Pancreas (tissue), 10 donors: ENCODE data around the gene SYNGAP1. TPM values are rescaled to one million over a fixed set of nuclear protein-coding genes. Genes with fewer than 3 reads are reported as not detected.

Experiments used
- ATAC-seq, 4 donors: fragments of 200-7000 bp; cut with Tn5 transposase; one replicate each; pipeline versions ENCODE4 v1.8.0 to v1.9.1; 2020; ENCODE audit warnings: mild to moderate bottlenecking in 4 of 4, moderate library complexity in 4 of 4
- DNase-seq, 6 donors: peaks; one replicate each; pipeline ENCODE4 v3.0.0-alpha.2; 2020
- FAIRE-seq: peaks from 2 replicates; lab custom pipeline; 2012; peaks lifted over from hg19 to GRCh38; lab: Jason Lieb, UNC
- H3K27ac ChIP-seq, 4 donors: fragments of 200-600 bp; sonication (generic); 1 replicate in 3 of 4; 2 replicates in 1 of 4; pipeline versions ENCODE4 v1.5.0 to v1.8.0; 2020
- H3K27me3 ChIP-seq, 4 donors: fragments of 200-600 bp; one replicate each; pipeline ENCODE4 v1.8.0; 2021
- H3K36me3 ChIP-seq, 3 donors: fragments of 200-600 bp; sonication (generic) in 1 of 3; one replicate each; pipeline versions ENCODE4 v1.5.0 to v1.8.0; 2020 to 2021
- H3K4me1 ChIP-seq, 3 donors: fragments of 200-600 bp; one replicate each; pipeline ENCODE4 v1.8.0; 2021
- H3K4me3 ChIP-seq, 4 donors: fragments of 200-600 bp; sonication (generic) in 2 of 4; one replicate each; pipeline versions ENCODE4 v1.5.0 to v1.8.0; 2020 to 2021
- H3K9me3 ChIP-seq, 4 donors: fragments of 200-600 bp; one replicate each; pipeline ENCODE4 v1.8.0; 2021
- WGBS, 2 donors: extraction: QIAGEN DNeasy Blood & Tissue Kit; methylation state at CpG; one replicate each; pipeline ENCODE4 v1.1.7; 2013; 5-methylcytosine and 5-hydroxymethylcytosine counted together
- intact Hi-C, 3 donors: fragments of 100-400 bp; cut with DNase I; formaldehyde crosslinking; loops; one replicate each; pipeline versions ENCODE4 v1.11.1 to v1.14.2; 2022
- polyA plus RNA-seq, 2 donors: library from polyadenylated mRNA; stranded (reverse); fragments of 200-250 nt; gene quantifications; one replicate each; pipeline ENCODE4 v1.2.3, GENCODE V29; 2013
- total RNA-seq, 6 donors: library from RNA; stranded (reverse); fragmentation: NEBNext Ultra II Directional in 4 of 6; extraction: Animal tissue kit (Norgen Biotek cat#: 25700) in 4 of 6; gene quantifications; one replicate each; pipeline versions ENCODE4 v1.2.1 to v1.2.4, GENCODE V29; 2021 to 2023
- TF ChIP-seq, protein P1 (sequence below), 4 donors: fragments of 200-600 bp; sonication (generic) in 3 of 4; IDR thresholded peaks; one replicate each; pipeline versions ENCODE4 v1.5.0 to v1.8.0; 2021; ENCODE audit warnings: antibody characterized with exemption in 4 of 4
- donor health status: healthy with polysubstance abuse.
- donor health status: DM: no; HTN: no; CAD: no; lungs with moderate emphysema.
- donor health status: DM: no; HTN: no; CAD: no.
- donor health status: control.
- donor health status: control.
- donor health status: Bipolar disorder and iron deficiency.
- donor health status: DM: yes; HTN: yes; CAD: no.
- donor health status: DM: no; HTN: no; CAD: no.
- donor health status: DM: no; HTN: no; CAD: no.
- donor health status: DM: yes; HTN: yes; CAD: no.

SYNGAP1 gene
- total and polyA plus RNA-seq, 8 donors, result 4.6 to 16.4 (median 5.8) TPM

DNA sequence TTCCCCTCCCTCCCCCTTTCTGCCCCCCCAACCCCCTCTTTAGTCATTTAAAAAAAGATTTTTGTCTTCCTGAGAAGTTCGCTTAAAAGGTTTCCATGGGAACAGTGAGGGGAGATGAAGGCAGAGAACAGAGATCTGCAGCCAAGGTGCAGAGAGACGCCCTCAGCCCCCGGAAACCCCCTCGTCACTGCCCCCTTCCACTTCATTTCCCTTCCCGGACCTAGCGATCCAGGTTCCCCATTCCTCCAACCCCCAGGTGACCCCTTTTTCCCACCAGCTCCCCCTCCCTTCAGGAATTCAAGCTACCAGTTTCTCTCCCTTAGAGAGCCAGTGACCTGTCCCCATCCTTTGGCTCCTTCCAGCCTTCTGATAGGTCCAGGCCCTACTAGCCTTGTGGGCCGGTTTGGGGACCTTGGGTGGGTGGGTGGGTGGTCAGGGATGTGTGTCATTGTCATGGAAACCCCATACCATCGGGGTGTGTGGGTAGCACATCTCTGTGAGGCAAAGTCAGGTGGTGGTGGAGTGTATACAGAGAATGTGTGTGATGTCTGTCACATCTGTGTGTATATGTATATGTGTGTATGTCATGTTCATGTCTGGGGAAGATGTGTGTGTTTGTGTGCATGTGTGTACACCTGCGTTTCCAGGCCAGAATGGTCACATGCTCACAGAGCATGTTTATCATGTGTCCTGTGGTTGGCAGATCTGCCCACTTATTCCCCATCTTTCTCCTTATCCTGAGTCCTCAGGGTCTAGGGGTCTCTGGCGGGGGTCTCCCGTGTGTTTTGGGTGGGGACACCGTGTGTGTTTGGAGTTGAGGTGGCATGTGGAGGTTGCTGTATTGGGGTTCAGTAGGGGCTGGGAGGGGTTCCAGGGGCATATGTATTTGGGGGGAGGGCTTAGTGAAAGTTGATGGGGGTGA, 7.0 kb downstream of the SYNGAP1 start:
- no peak for DNase-seq
- no peak for ATAC-seq
- H3K4me3 ChIP-seq, result peak overlapping the region in 3 of 4 donors; percentile 27 to 63 (median 51)
- H3K36me3 ChIP-seq, result no peaks in the 10 kb centered on the region
- intact Hi-C loops, result no loop called here
- no peak for FAIRE-seq
- H3K27me3 ChIP-seq, result no peaks in the 10 kb centered on the region
- H3K27ac ChIP-seq, result peak overlapping the region in 3 of 4 donors; percentile 88 to 93 (median 92)
- WGBS, 2 donors, result 6 to 16% methylated on average over 12 of the region's 12 CpGs
- no peaks in the 10 kb centered on the region for H3K9me3 ChIP-seq
- TF ChIP-seq, protein P1, sequence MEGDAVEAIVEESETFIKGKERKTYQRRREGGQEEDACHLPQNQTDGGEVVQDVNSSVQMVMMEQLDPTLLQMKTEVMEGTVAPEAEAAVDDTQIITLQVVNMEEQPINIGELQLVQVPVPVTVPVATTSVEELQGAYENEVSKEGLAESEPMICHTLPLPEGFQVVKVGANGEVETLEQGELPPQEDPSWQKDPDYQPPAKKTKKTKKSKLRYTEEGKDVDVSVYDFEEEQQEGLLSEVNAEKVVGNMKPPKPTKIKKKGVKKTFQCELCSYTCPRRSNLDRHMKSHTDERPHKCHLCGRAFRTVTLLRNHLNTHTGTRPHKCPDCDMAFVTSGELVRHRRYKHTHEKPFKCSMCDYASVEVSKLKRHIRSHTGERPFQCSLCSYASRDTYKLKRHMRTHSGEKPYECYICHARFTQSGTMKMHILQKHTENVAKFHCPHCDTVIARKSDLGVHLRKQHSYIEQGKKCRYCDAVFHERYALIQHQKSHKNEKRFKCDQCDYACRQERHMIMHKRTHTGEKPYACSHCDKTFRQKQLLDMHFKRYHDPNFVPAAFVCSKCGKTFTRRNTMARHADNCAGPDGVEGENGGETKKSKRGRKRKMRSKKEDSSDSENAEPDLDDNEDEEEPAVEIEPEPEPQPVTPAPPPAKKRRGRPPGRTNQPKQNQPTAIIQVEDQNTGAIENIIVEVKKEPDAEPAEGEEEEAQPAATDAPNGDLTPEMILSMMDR (IDR thresholded peaks at IDR 0.05), result no peak
- peaks cover 0 to 8% (median 0%) of the 10 kb centered on the region in 3 donors for H3K4me1 ChIP-seq

DNA sequence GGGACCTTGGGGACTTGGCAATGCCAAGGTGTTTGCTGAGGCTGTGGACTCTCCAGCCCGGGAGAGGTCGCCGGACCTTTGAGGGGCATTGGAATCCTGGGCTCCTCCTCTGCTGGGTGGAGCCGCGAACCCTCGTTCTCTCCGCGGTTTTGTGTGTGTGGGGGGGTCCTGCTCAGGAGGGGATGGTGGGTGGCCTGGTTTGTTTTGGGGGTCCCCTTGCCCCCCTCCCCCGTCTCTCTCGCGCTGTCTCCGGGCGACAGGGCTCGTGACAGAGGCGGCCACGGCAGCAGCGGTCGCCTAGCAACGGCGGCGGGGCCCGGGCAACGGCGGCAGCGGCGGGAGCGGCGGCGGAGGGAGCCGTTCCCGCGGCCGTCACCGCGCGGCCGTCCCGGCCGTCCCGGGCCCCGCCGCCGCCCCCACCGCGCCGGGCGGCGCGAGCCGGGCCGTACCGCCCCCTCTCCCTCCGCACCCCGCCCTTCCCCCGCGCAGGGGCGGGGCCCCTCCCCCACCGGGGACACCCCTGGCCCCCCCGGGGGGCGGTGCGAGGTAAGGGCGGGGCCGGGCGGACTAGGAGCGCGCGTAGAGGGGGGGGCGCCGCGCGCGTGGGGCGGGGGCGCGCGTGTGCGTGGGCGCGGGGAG, 7.8 kb downstream of the SYNGAP1 start:
- peak overlapping the region in 2 of 4 donors; percentile 19 to 93 for H3K27ac ChIP-seq
- no peaks in the 10 kb centered on the region for H3K36me3 ChIP-seq
- peak overlapping the region; percentile 27 to 52 (median 40) for H3K4me3 ChIP-seq
- 1% methylated on average over 21 to 72 of the region's 79 CpGs for WGBS, 2 donors
- ATAC-seq (peak; percentile 4 to 38 (median 14)), FAIRE-seq (no peak), DNase-seq (peak; percentile 50 to 87 (median 68))
- intact Hi-C loops, result no loop called here
- TF ChIP-seq, protein P1 (IDR thresholded peaks at IDR 0.05), result no peak
- H3K27me3 ChIP-seq, result no peaks in the 10 kb centered on the region
- peaks cover 0 to 8% (median 0%) of the 10 kb centered on the region in 3 donors for H3K4me1 ChIP-seq
- H3K9me3 ChIP-seq, result no peaks in the 10 kb centered on the region

DNA sequence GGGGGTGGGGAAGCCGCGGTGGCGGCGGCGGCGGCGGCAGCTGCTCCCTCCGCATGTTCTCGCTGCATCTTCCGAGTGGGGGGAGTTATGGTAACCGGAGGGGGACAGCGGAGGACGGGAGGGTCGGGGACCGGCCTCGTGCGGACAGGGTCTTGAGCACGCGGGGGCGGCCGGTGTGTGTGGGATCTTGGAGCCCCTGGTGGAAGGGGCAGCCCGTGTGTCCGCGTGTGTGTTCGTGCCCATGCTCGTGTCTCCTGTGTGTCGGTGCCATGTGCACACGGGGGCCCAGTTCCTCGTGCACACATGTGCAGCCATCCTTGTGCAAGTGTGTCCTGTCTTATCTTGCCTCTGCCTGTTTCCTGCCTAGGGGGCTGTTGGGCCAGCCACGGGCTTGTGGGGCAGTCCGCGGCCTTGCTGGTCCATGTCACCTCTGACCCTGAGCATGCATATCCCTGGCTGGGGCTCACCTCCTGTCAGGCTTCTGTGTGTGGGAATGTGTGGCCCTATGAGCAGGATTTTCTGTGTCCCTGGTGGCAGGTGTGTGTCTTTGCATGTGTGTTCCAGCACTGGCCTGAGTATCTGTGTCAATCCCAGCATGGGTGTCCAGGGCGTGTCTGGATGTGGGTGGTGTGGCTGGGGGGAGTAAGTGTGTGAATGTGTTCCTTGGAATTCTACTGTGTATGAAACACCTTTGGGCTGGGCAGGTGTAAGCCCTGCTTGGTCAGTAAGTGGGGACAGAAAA, 8.5 kb downstream of the SYNGAP1 start:
- Histone ChIP-seq H3K36me3 (no peaks in the 10 kb centered on the region), H3K27me3 (no peaks in the 10 kb centered on the region), H3K4me3 (peak overlapping the region in 3 of 4 donors; percentile 27 to 52 (median 51)), H3K27ac (no peak overlapping the region), H3K9me3 (no peaks in the 10 kb centered on the region), H3K4me1 (peaks cover 0 to 8% (median 0%) of the 10 kb centered on the region in 3 donors)
- 4 to 8% methylated on average over 21 to 33 of the region's 33 CpGs for whole genome bisulfite sequencing, 2 donors
- intact Hi-C loops, result no loop called here
- ATAC-seq (peak in 1 of 4 donors; percentile 17), DNase-seq (peak in 2 of 6 donors; percentile 35 to 76), FAIRE-seq (no peak)
- TF ChIP-seq, protein P1 (IDR thresholded peaks at IDR 0.05), result no peak

DNA sequence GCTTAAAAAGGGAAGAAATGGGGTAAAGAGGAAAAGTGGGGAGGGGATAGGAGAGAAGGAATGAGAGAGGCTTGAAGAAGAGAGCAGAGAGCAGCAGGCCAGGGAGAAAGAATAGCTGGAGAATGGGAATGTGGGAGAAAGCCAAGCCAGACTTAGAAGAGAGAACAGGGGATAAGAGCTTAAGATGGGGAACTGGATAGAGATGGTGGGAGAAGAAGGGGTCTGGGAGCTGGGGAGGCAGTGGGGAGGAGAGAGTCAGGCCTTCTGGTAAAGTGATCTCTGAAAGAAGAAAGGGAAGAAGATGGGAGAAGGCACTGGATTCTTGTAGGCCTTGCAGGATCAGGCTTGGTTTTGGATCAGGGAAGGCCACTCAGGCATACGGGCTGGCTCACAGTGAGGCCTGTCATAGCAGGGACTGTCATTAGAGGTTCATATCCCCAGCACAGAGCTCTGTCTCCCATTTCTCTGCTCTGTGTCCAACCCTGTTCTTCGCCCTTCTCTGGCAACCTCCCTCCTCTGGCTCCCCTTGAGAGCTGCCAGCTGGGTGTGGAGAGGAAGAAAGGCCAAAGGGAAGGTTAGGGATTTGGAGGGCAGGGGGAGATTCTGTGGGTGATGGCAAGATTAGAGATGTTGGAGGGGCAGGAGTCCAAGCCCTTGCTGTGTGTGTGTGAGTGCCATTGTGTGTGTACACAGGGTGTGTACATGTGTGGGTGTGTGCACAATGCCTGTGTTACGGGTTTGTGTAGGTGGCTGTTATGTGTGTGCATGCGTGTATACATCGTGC, 9.3 kb downstream of the SYNGAP1 start:
- 81 to 89% methylated on average over 5 of the region's 5 CpGs for WGBS, 2 donors
- DNase-seq, result no peak
- TF ChIP-seq, protein P1 (IDR thresholded peaks at IDR 0.05), result no peak
- Histone ChIP-seq H3K27ac (no peak overlapping the region), H3K27me3 (no peaks in the 10 kb centered on the region), H3K4me3 (no peak overlapping the region), H3K9me3 (no peaks in the 10 kb centered on the region), H3K4me1 (peaks cover 0 to 8% (median 0%) of the 10 kb centered on the region in 3 donors), H3K36me3 (no peaks in the 10 kb centered on the region)
- no peak for ATAC-seq
- intact Hi-C loops, result no loop called here
- FAIRE-seq, result no peak
